Breast epithelium (tissue), 4 donors: Measurements from ENCODE around the gene GPR107. TPM values are rescaled to one million over a fixed set of nuclear protein-coding genes. Genes with fewer than 3 reads are reported as not detected.
A peak's percentile ranks its signal among the peaks of the same experiment; 100 is the strongest.
"Not testable (repeated sequence)": the region's sequence is repeated elsewhere in the genome, so short reads cannot be mapped to it uniquely, and the experiment has no call there.

ENCODE experiments used
- DNase-seq, 2 donors: peaks; one replicate each; pipeline ENCODE4 v3.0.0-alpha.2; 2019; ENCODE audit warnings: low spot score in 2 of 2
- H3K27ac ChIP-seq, 2 donors: fragments of 200-600 bp; sonication (generic) in 1 of 2; one replicate each; pipeline ENCODE4 v1.5.1; 2016 to 2019; ENCODE audit warnings: mild to moderate bottlenecking in 1 of 2
- H3K27me3 ChIP-seq, 2 donors: fragments of 200-600 bp; sonication (generic) in 1 of 2; one replicate each; pipeline versions ENCODE4 v1.5.1 to v1.6.0; 2017 to 2019; ENCODE audit warnings: control low read depth in 1 of 2, mild to moderate bottlenecking in 1 of 2
- H3K36me3 ChIP-seq: fragments of 200-600 bp; one replicate; pipeline ENCODE4 v1.5.1; 2019
- H3K4me1 ChIP-seq, 2 donors: fragments of 200-600 bp; sonication (generic); one replicate each; pipeline ENCODE4 v1.5.1; 2016 to 2019; ENCODE audit warnings: control low read depth in 1 of 2
- H3K4me3 ChIP-seq, 3 donors: fragments of 200-600 bp; sonication (generic); 1 replicate in 2 of 3; 2 replicates in 1 of 3; pipeline ENCODE4 v1.5.1; 2016 to 2019; ENCODE audit warnings: mild to moderate bottlenecking in 3 of 3, moderate library complexity in 2 of 3
- H3K9me3 ChIP-seq, 2 donors: fragments of 200-600 bp; sonication (generic) in 1 of 2; one replicate each; pipeline ENCODE4 v1.5.1; 2016 to 2019; ENCODE audit warnings: control low read depth in 1 of 2
- CTCF ChIP-seq, 3 donors: fragments of 450-650 bp; IDR thresholded peaks; one replicate each; pipeline ENCODE4 v1.5.1; 2016 to 2017; ENCODE audit warnings: antibody characterized with exemption in 3 of 3, mild to moderate bottlenecking in 3 of 3, moderate library complexity in 3 of 3
- POLR2A ChIP-seq: fragments of 450-650 bp; IDR thresholded peaks from one replicate; pipeline ENCODE4 v1.6.1; 2016; ENCODE audit warnings: antibody characterized with exemption, mild to moderate bottlenecking, moderate library complexity
- POLR2AphosphoS5 ChIP-seq, 3 donors: sonication (generic); formaldehyde crosslinking; IDR thresholded peaks; one replicate each; pipeline ENCODE4 v1.6.1; 2017; ENCODE audit warnings: antibody characterized with exemption in 3 of 3
- intact Hi-C: fragments of 100-400 bp; cut with DNase I; formaldehyde crosslinking; loops from one replicate; pipeline ENCODE4 v1.15.1; 2023; ENCODE audit warnings: low total_unique reads
- total RNA-seq, 3 donors: library from RNA; depleted of rRNA; stranded (reverse); fragments of >200 nt; gene quantifications; one replicate each; pipeline ENCODE4 v1.1.0, GENCODE V29; 2016

The GPR107 gene
- total RNA-seq, 3 donors from 2014 or later, result 22.5 to 26.9 (median 25.6) TPM

- Histone ChIP-seq H3K4me1 (no peaks in the 10 kb centered on the region), H3K36me3 (no peaks in the 10 kb centered on the region), H3K27me3 (no peaks in the 10 kb centered on the region), H3K27ac (peak overlapping the region; percentile 43 to 50), H3K9me3 (no peaks in the 10 kb centered on the region), H3K4me3 (no peak overlapping the region)
- intact Hi-C loops, result no loop called here
- peak in 1 of 2 donors; percentile 16 for DNase-seq
- no peak for TF ChIP-seq POLR2AphosphoS5 (IDR thresholded peaks at IDR 0.05)
- TF ChIP-seq POLR2A, result no peak
- TF ChIP-seq CTCF (IDR thresholded peaks at IDR 0.05), result no peak
Measured at GRCh38 chr9:130010151-130010988, 43.3 kb upstream of the GPR107 start.

- Histone ChIP-seq H3K27ac (no peak overlapping the region), H3K9me3 (no peaks in the 10 kb centered on the region)
Measured at GRCh38 chr9:130013326-130013725, 40.4 kb upstream of the GPR107 start.

GRCh38 chr9:130015353-130016019 is 38.2 kb upstream of the GPR107 start:
- Histone ChIP-seq H3K27ac (no peak overlapping the region), H3K4me1 (no peaks in the 10 kb centered on the region), H3K9me3 (no peaks in the 10 kb centered on the region), H3K27me3 (no peaks in the 10 kb centered on the region), H3K4me3 (no peak overlapping the region), H3K36me3 (no peaks in the 10 kb centered on the region)
- intact Hi-C loops, result no loop called here
- no peak for DNase-seq
- TF ChIP-seq POLR2AphosphoS5 (IDR thresholded peaks at IDR 0.05) (no peak), POLR2A (no peak), CTCF (IDR thresholded peaks at IDR 0.05) (no peak)

More at GRCh38 chr9:130013326-130013725, 40.4 kb upstream of the GPR107 start:
- H3K4me1 ChIP-seq, result no peaks in the 10 kb centered on the region
- TF ChIP-seq POLR2AphosphoS5 (IDR thresholded peaks at IDR 0.05), result no peak
- TF ChIP-seq POLR2A, result no peak
- TF ChIP-seq CTCF (IDR thresholded peaks at IDR 0.05), result no peak
- intact Hi-C loops, result no loop called here
- H3K4me3 ChIP-seq, result no peak overlapping the region
- no peak for DNase-seq
- H3K36me3 ChIP-seq, result no peaks in the 10 kb centered on the region
- H3K27me3 ChIP-seq, result no peaks in the 10 kb centered on the region

GRCh38 chr9:130017076-130017475 is 36.6 kb upstream of the GPR107 start:
- DNase-seq, result no peak
- Histone ChIP-seq H3K4me1 (no peaks in the 10 kb centered on the region), H3K9me3 (no peaks in the 10 kb centered on the region), H3K27ac (peak overlapping the region; percentile 68 to 72), H3K36me3 (no peaks in the 10 kb centered on the region), H3K4me3 (no peak overlapping the region), H3K27me3 (no peaks in the 10 kb centered on the region)
- TF ChIP-seq CTCF (IDR thresholded peaks at IDR 0.05) (no peak), POLR2AphosphoS5 (IDR thresholded peaks at IDR 0.05) (no peak), POLR2A (no peak)
- intact Hi-C loops, result no loop called here

- H3K36me3 ChIP-seq, H3K9me3 ChIP-seq, H3K4me1 ChIP-seq, H3K4me3 ChIP-seq, H3K27me3 ChIP-seq, intact Hi-C loops, DNase-seq: not testable (repeated sequence)
- peak overlapping the region; percentile 68 to 72 for H3K27ac ChIP-seq
Measured at GRCh38 chr9:130017510-130017909, 36.2 kb upstream of the GPR107 start.
